Measurements from ENCODE around the gene TNXB.
"Not testable (repeated sequence)": the region's sequence is repeated elsewhere in the genome, so short reads cannot be mapped to it uniquely, and the experiment has no call there.

DNA sequence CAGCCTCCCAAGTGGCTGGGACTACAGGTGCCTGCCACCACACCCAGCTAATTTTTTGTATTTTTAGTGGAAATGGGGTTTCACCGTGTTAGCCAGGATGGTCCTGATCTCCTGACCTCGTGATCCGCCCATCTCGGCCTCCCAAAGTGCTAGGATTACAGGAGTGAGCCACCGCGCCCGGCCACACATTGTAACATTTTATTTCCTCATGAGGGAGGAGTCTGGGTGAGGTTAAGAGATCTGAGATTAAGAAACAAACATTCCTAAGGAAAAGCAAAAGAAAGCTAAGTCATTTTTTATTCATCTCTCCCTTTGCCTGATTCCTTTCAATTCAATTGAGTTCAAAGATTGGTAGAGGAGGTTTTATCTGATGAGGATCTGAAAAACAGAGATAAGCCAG lies 35.1 kb upstream of the TNXB start:
- TF ChIP-seq, protein P1, sequence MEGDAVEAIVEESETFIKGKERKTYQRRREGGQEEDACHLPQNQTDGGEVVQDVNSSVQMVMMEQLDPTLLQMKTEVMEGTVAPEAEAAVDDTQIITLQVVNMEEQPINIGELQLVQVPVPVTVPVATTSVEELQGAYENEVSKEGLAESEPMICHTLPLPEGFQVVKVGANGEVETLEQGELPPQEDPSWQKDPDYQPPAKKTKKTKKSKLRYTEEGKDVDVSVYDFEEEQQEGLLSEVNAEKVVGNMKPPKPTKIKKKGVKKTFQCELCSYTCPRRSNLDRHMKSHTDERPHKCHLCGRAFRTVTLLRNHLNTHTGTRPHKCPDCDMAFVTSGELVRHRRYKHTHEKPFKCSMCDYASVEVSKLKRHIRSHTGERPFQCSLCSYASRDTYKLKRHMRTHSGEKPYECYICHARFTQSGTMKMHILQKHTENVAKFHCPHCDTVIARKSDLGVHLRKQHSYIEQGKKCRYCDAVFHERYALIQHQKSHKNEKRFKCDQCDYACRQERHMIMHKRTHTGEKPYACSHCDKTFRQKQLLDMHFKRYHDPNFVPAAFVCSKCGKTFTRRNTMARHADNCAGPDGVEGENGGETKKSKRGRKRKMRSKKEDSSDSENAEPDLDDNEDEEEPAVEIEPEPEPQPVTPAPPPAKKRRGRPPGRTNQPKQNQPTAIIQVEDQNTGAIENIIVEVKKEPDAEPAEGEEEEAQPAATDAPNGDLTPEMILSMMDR (IDR thresholded peaks at IDR 0.05) = not testable (repeated sequence)
- TF ChIP-seq, protein P2, sequence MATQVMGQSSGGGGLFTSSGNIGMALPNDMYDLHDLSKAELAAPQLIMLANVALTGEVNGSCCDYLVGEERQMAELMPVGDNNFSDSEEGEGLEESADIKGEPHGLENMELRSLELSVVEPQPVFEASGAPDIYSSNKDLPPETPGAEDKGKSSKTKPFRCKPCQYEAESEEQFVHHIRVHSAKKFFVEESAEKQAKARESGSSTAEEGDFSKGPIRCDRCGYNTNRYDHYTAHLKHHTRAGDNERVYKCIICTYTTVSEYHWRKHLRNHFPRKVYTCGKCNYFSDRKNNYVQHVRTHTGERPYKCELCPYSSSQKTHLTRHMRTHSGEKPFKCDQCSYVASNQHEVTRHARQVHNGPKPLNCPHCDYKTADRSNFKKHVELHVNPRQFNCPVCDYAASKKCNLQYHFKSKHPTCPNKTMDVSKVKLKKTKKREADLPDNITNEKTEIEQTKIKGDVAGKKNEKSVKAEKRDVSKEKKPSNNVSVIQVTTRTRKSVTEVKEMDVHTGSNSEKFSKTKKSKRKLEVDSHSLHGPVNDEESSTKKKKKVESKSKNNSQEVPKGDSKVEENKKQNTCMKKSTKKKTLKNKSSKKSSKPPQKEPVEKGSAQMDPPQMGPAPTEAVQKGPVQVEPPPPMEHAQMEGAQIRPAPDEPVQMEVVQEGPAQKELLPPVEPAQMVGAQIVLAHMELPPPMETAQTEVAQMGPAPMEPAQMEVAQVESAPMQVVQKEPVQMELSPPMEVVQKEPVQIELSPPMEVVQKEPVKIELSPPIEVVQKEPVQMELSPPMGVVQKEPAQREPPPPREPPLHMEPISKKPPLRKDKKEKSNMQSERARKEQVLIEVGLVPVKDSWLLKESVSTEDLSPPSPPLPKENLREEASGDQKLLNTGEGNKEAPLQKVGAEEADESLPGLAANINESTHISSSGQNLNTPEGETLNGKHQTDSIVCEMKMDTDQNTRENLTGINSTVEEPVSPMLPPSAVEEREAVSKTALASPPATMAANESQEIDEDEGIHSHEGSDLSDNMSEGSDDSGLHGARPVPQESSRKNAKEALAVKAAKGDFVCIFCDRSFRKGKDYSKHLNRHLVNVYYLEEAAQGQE (IDR thresholded peaks at IDR 0.05; ENCODE audit: insufficient read depth in 1 of 2, low read depth in 2 of 2, low read length in 1 of 2) = not testable (repeated sequence)
